Suprapubic skin (tissue), 4 donors: ENCODE results near the gene GJA5. TPM values are rescaled to one million over a fixed set of nuclear protein-coding genes. Genes with fewer than 3 reads are reported as not detected.

Experiments
- DNase-seq, 2 donors: peaks; one replicate each; pipeline ENCODE4 v3.0.0-alpha.2; 2019; ENCODE audit warnings: low spot score in 2 of 2
- H3K27ac ChIP-seq: fragments of 200-600 bp; sonication (generic); one replicate; pipeline ENCODE4 v1.5.1; 2019
- H3K27me3 ChIP-seq: fragments of 200-600 bp; sonication (generic); one replicate; pipeline ENCODE4 v1.5.1; 2019
- H3K36me3 ChIP-seq: fragments of 200-600 bp; sonication (generic); one replicate; pipeline ENCODE4 v1.5.1; 2019
- H3K4me1 ChIP-seq: fragments of 200-600 bp; sonication (generic); one replicate; pipeline ENCODE4 v1.5.1; 2019
- H3K4me3 ChIP-seq: fragments of 200-600 bp; sonication (generic); one replicate; pipeline ENCODE4 v1.5.1; 2019; ENCODE audit warnings: mild to moderate bottlenecking
- H3K9me3 ChIP-seq: fragments of 200-600 bp; sonication (generic); one replicate; pipeline ENCODE4 v1.5.1; 2019
- CTCF ChIP-seq, 2 donors: fragments of 200-600 bp in 1 of 2; fragments of 450-650 bp in 1 of 2; sonication (generic) in 1 of 2; IDR thresholded peaks; one replicate each; pipeline ENCODE4 v1.5.1; 2016 to 2019; ENCODE audit warnings: antibody characterized with exemption in 2 of 2, mild to moderate bottlenecking in 1 of 2, moderate library complexity in 1 of 2
- EP300 ChIP-seq: sonication (generic); formaldehyde crosslinking; IDR thresholded peaks from one replicate; pipeline ENCODE4 v1.6.1; 2017; ENCODE audit warnings: antibody characterized with exemption
- POLR2A ChIP-seq, 2 donors: fragments of 450-650 bp; IDR thresholded peaks; one replicate each; pipeline ENCODE4 v1.6.1; 2017; ENCODE audit warnings: antibody characterized with exemption in 2 of 2, mild to moderate bottlenecking in 2 of 2, moderate library complexity in 2 of 2
- POLR2AphosphoS5 ChIP-seq, 3 donors: sonication (generic); formaldehyde crosslinking; IDR thresholded peaks; one replicate each; pipeline ENCODE4 v1.6.1; 2017; ENCODE audit warnings: antibody characterized with exemption in 3 of 3
- WGBS: methylation state at CpG from one replicate; pipeline ENCODE4 v1.1.5; 2018; 5-methylcytosine and 5-hydroxymethylcytosine counted together
- total RNA-seq, 4 donors: library from RNA; depleted of rRNA; stranded (reverse); fragments of >200 nt; gene quantifications; one replicate each; pipeline ENCODE4 v1.1.0, GENCODE V29; 2016

The GJA5 gene
- total RNA-seq, 4 donors from 2014 or later, result 1.8 to 11.7 (median 3.6) TPM

GRCh38 chr1:147721716-147722115 is 38.7 kb downstream of the GJA5 start:
- H3K4me1 ChIP-seq, result peaks cover 2% of the 10 kb centered on the region
- TF ChIP-seq POLR2A (IDR thresholded peaks at IDR 0.05) (no peak), POLR2AphosphoS5 (IDR thresholded peaks at IDR 0.05) (no peak), EP300 (no peak), CTCF (IDR thresholded peaks at IDR 0.05) (no peak)
- WGBS, result 30% methylated on average over 1 of the region's 1 CpG
- H3K27ac ChIP-seq, result no peak overlapping the region
- no peaks in the 10 kb centered on the region for H3K36me3 ChIP-seq
- DNase-seq, result no peak
- H3K4me3 ChIP-seq, result no peak overlapping the region
- peaks cover 3% of the 10 kb centered on the region for H3K27me3 ChIP-seq
- H3K9me3 ChIP-seq, result no peaks in the 10 kb centered on the region

GRCh38 chr1:147720557-147720956 is 39.8 kb downstream of the GJA5 start:
- TF ChIP-seq CTCF (IDR thresholded peaks at IDR 0.05), result no peak
- TF ChIP-seq POLR2A (IDR thresholded peaks at IDR 0.05), result no peak
- no peak for TF ChIP-seq EP300
- no peak for TF ChIP-seq POLR2AphosphoS5 (IDR thresholded peaks at IDR 0.05)
- 92% methylated on average over 4 of the region's 4 CpGs for WGBS
- peaks cover 3% of the 10 kb centered on the region for H3K27me3 ChIP-seq
- H3K27ac ChIP-seq, result no peak overlapping the region
- H3K4me1 ChIP-seq, result peaks cover 2% of the 10 kb centered on the region
- no peaks in the 10 kb centered on the region for H3K9me3 ChIP-seq
- no peaks in the 10 kb centered on the region for H3K36me3 ChIP-seq
- DNase-seq, result no peak
- H3K4me3 ChIP-seq, result no peak overlapping the region

- Histone ChIP-seq H3K4me3 (no peak overlapping the region), H3K36me3 (no peaks in the 10 kb centered on the region), H3K27ac (no peak overlapping the region), H3K27me3 (peaks cover 3% of the 10 kb centered on the region), H3K4me1 (peaks cover 2% of the 10 kb centered on the region), H3K9me3 (no peaks in the 10 kb centered on the region)
- 80% methylated on average over 7 of the region's 7 CpGs for WGBS
- DNase-seq, result no peak
- TF ChIP-seq CTCF (IDR thresholded peaks at IDR 0.05) (no peak), POLR2A (IDR thresholded peaks at IDR 0.05) (no peak), POLR2AphosphoS5 (IDR thresholded peaks at IDR 0.05) (no peak), EP300 (no peak)
These were observed 40.6 kb downstream of the GJA5 start for GRCh38 chr1:147719711-147720225.

GRCh38 chr1:147719029-147719698 is 41.2 kb downstream of the GJA5 start:
- no peak overlapping the region for H3K4me3 ChIP-seq
- H3K36me3 ChIP-seq, result no peaks in the 10 kb centered on the region
- no peak for DNase-seq
- WGBS, result 88% methylated on average over 7 of the region's 7 CpGs
- peaks cover 3% of the 10 kb centered on the region for H3K27me3 ChIP-seq
- peaks cover 2% of the 10 kb centered on the region for H3K4me1 ChIP-seq
- H3K27ac ChIP-seq, result no peak overlapping the region
- TF ChIP-seq POLR2AphosphoS5 (IDR thresholded peaks at IDR 0.05) (no peak), POLR2A (IDR thresholded peaks at IDR 0.05) (no peak), EP300 (no peak), CTCF (IDR thresholded peaks at IDR 0.05) (no peak)
- no peaks in the 10 kb centered on the region for H3K9me3 ChIP-seq

GRCh38 chr1:147717706-147718097 is 42.7 kb downstream of the GJA5 start:
- H3K36me3 ChIP-seq, result no peaks in the 10 kb centered on the region
- H3K4me3 ChIP-seq, result no peak overlapping the region
- 43% methylated on average over 4 of the region's 4 CpGs for whole genome bisulfite sequencing
- no peaks in the 10 kb centered on the region for H3K9me3 ChIP-seq
- no peak for DNase-seq
- peak overlapping the region; percentile 79 for H3K27ac ChIP-seq
- H3K4me1 ChIP-seq, result peaks cover 2% of the 10 kb centered on the region
- TF ChIP-seq CTCF (IDR thresholded peaks at IDR 0.05) (no peak), POLR2A (IDR thresholded peaks at IDR 0.05) (no peak), EP300 (no peak), POLR2AphosphoS5 (IDR thresholded peaks at IDR 0.05) (no peak)
- H3K27me3 ChIP-seq, result peaks cover 3% of the 10 kb centered on the region
